SHP77 (cell line): ENCODE data around the gene PLP2.

Experiments
- DNase-seq, 2 experiments: peaks; one replicate each; lab custom pipeline; 2025; lab: John Stamatoyannopoulos, UW

PLP2 gene

DNA sequence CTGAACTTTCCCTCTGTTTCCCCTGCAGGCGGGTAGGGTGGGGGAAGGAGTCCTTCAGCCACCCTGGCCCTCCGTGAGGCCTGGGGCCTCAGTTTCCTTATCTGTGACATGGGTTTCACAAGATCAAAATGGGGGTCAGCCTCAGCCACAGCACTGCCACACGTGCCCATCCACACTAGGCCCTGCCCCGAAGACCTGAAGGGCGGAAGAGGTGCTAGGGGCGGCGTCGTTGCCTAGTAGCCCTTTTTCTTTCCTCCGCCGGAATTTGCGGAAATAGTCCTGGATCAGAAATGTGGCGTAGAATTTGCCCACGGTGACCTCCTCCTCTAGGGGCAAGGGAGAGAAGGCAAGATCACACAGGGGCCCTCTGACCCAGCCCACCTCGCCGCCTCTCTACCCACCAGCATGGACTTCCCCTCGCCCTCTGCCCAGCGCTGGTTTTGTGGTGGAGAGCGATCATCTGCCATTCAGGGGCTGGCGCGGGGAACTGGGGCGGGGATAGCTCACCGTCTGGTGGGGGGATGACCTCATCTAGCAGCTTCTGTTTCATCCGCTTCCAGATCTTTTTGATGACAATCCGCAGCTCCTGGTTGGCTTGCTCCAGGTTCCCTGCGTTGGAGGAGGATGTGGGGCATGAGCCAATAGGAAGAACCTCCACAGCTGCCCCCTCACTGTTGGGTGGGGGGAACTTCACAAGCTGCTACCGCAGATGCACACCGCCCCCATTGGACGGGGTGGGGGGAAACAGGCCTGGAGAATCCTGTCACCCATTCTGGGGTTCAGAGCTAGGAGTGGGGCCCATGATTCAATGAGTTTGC is 37.9 kb downstream of the PLP2 start:
- no peak for DNase-seq

DNA sequence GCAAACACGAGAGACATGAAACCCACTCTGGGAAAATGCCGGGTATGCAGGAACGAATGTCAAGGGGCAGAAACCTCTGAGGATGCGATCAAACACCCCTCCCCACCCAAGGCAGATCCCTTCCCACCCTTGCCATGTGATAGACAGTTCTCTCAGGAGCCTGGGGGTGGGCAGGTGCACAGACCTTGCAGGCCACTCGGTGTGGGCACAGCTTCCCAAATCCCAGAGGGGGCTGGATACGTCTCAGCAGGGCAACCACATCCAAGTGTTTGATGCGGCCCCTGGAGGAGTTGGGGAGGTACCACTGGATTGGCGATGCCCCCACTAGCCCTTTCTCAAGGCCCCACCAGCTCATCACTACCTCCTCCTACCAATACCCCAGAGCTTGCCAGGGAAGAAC is 38.7 kb downstream of the PLP2 start:
- no peak for DNase-seq

DNA sequence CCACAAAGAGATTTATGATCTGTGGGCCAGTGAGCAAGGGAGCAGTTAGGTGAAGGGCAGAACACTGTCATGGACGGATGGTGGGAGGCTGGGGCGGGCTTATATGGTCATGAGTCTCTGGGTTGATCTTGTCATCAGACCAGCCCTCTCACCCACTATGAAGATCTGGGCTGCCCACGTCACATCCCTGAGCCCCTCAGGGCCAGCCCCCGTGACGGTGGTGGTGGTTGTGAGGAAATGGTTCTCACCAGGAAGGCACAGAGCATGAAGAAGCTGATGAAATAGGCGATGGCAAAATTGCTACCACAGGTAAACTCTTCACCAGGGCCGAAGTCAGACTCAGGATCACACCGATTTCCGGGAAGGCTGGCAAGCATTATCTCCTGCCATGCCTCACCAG is 39.4 kb downstream of the PLP2 start:
- no peak for DNase-seq

DNA sequence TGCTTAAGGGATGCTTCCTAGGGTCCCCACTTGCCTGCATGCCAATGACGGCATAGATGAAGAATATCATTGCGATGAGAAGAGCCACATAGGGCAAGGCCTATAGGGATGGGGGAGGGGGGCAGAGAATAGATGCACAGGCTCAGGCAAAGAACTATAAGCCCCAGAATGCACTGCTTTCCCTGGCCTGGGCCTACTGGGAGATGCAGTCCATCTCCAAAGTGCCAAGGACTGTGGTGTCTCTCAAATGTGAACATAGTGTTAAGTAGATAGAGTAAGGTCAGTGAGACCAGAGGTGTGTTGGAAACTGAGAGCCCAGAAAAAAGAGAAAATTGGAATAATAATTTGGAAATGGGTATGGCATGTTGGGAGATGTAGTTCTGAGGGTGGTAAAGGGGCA is 40.5 kb downstream of the PLP2 start:
- DNase-seq, result no peak

DNA sequence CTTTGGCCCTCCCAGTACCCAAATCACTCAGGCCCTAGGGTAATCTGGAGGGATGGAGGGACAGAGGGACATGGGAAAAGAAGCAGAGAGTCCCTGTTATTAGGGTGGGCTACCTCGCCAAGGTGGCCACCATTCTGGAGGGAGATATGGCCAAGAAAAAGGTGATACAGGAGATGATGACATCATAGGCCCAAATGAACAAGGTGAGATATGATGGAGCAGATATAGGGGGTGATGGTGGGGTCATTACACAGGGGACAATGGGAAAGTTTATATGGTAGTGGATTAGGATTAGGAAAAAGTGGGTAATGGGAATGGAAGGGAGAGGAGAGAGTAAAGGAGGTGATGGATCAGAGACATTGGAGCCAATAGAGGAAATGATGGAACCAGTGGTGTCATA is 41.2 kb downstream of the PLP2 start:
- DNase-seq, result no peak

GRCh38 chrX:49214416-49214815 is 42.7 kb downstream of the PLP2 start:
- no peak for DNase-seq

DNA sequence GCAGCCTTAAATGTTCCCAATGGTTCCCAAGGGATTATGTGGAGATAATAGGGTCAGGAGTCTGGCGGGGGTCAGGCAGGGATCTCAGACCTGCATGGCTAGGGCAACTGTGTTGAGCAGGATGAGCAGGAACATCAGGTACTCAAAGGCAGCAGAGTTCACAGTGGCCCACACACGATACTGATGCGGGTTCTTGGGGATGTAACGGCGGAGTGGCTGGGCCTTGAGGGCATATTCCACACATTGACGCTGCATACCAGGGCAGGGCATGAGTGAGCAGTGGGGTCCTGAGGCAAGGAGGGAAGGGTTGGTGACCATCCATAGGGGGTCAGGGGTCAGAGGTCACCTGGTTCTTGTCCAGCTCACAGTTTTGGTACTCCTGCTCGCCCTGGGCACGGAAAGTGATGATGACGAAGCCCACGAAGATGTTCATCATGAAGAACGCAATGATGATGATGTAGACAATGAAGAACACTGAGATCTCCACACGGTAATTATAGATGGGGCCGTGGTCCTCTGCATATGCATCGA is 43.4 kb downstream of the PLP2 start:
- DNase-seq, result no peak

- no peak for DNase-seq
Observed at GRCh38 chrX:49220100-49220499, 48.4 kb downstream of the PLP2 start.

DNA sequence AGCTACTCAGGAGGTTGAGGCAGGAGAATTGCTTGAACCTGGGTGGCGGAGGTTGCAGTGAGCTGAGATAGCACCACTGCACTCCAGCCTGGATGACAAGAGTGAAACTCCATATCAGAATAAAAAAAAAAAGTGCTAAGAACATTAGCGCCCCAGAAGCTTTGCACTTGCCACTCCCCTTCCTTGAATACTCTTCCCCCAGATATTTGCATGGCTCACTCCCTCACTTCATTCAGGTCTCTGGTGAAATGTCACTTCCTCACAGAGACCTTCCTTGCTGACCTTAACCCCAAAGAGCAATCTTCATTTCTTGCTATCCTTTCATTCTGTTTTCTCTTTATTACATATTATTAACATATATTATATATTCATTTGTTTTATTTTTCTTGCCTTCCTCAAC is 50.2 kb downstream of the PLP2 start:
- no peak for DNase-seq
